ENCODE data around the gene CADM3. TPM values are rescaled to one million over a fixed set of nuclear protein-coding genes. Genes with fewer than 3 reads are reported as not detected.

Gene CADM3
- total and polyA plus RNA-seq, 4 donors: 46.4 to 263 (median 181) TPM

- Histone ChIP-seq H3K9me3 (ENCODE audit: control insufficient read depth, insufficient read depth, low read length) (no peaks in the 10 kb centered on the region), H3K4me1 (ENCODE audit: control insufficient read depth, insufficient read depth, low read length) (peaks cover 4% of the 10 kb centered on the region), H3K27me3 (ENCODE audit: control insufficient read depth, insufficient read depth, low read length) (no peaks in the 10 kb centered on the region), H3K27ac (ENCODE audit: low read depth, low read length) (no peak overlapping the region), H3K4me3 (ENCODE audit: low read depth, low read length) (no peak overlapping the region), H3K36me3 (ENCODE audit: control insufficient read depth, insufficient read depth, low read length) (no peaks in the 10 kb centered on the region)
- DNase-seq (ENCODE audit: low read depth in 4 of 6, low spot score in 6 of 6): no peak
- WGBS (ENCODE audit: insufficient coverage): no CpG with 5 or more reads among the region's 1 CpG
These were observed 58.5 kb downstream of the CADM3 start for GRCh38 chr1:159229896-159230295.

GRCh38 chr1:159239551-159240220 is 68.3 kb downstream of the CADM3 start:
- H3K4me1 ChIP-seq (ENCODE audit: control insufficient read depth, insufficient read depth, low read length): no peaks in the 10 kb centered on the region
- DNase-seq (ENCODE audit: low read depth in 4 of 6, low spot score in 6 of 6): no peak
- 71% methylated on average over 2 of the region's 4 CpGs for WGBS (ENCODE audit: insufficient coverage)

DNA sequence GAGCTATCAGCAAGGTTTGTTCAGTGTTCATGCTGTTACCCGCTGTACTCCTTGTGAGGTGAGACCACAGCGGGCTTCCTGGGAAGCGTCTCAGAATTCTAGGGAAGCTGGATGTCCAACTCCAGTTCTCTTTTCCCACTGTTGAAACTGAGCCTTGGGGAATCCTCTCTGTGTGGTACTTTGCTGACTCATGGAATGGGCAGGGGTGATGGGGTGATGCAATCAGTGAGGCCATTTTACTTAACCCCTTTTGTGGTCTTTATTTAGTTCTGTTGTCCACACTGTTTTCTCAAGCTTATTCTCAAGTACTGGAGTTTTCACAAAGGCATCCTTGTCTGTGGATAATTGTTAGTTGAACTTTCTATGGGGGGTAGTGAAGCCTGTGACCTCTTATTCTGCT is 75.9 kb downstream of the CADM3 start:
- Histone ChIP-seq H3K4me1 (ENCODE audit: control insufficient read depth, insufficient read depth, low read length) (no peaks in the 10 kb centered on the region), H3K27me3 (ENCODE audit: control insufficient read depth, insufficient read depth, low read length) (no peaks in the 10 kb centered on the region), H3K9me3 (ENCODE audit: control insufficient read depth, insufficient read depth, low read length) (no peaks in the 10 kb centered on the region), H3K27ac (ENCODE audit: low read depth, low read length) (no peak overlapping the region), H3K36me3 (ENCODE audit: control insufficient read depth, insufficient read depth, low read length) (no peaks in the 10 kb centered on the region), H3K4me3 (ENCODE audit: low read depth, low read length) (no peak overlapping the region)
- DNase-seq (ENCODE audit: low read depth in 4 of 6, low spot score in 6 of 6): no peak
- 100% methylated on average over 3 of the region's 3 CpGs for WGBS (ENCODE audit: insufficient coverage)

More at GRCh38 chr1:159239551-159240220, 68.3 kb downstream of the CADM3 start:
- no peaks in the 10 kb centered on the region for H3K36me3 ChIP-seq (ENCODE audit: control insufficient read depth, insufficient read depth, low read length)
- no peak overlapping the region for H3K27ac ChIP-seq (ENCODE audit: low read depth, low read length)
- no peaks in the 10 kb centered on the region for H3K27me3 ChIP-seq (ENCODE audit: control insufficient read depth, insufficient read depth, low read length)
- no peaks in the 10 kb centered on the region for H3K9me3 ChIP-seq (ENCODE audit: control insufficient read depth, insufficient read depth, low read length)
- H3K4me3 ChIP-seq (ENCODE audit: low read depth, low read length): no peak overlapping the region

- WGBS (ENCODE audit: insufficient coverage): no CpG with 5 or more reads among the region's 1 CpG
- H3K27ac ChIP-seq (ENCODE audit: low read depth, low read length): no peak overlapping the region
- H3K9me3 ChIP-seq (ENCODE audit: control insufficient read depth, insufficient read depth, low read length): no peaks in the 10 kb centered on the region
- no peak overlapping the region for H3K4me3 ChIP-seq (ENCODE audit: low read depth, low read length)
- no peak for DNase-seq (ENCODE audit: low read depth in 4 of 6, low spot score in 6 of 6)
- no peaks in the 10 kb centered on the region for H3K27me3 ChIP-seq (ENCODE audit: control insufficient read depth, insufficient read depth, low read length)
- no peaks in the 10 kb centered on the region for H3K4me1 ChIP-seq (ENCODE audit: control insufficient read depth, insufficient read depth, low read length)
- no peaks in the 10 kb centered on the region for H3K36me3 ChIP-seq (ENCODE audit: control insufficient read depth, insufficient read depth, low read length)
These were observed 76.9 kb downstream of the CADM3 start for GRCh38 chr1:159248311-159248710.

GRCh38 chr1:159250638-159251216 is 79.3 kb downstream of the CADM3 start:
- no peaks in the 10 kb centered on the region for H3K9me3 ChIP-seq (ENCODE audit: control insufficient read depth, insufficient read depth, low read length)
- 81% methylated on average over 6 of the region's 8 CpGs for WGBS (ENCODE audit: insufficient coverage)
- H3K27ac ChIP-seq (ENCODE audit: low read depth, low read length): no peak overlapping the region

More at GRCh38 chr1:159250638-159251216, 79.3 kb downstream of the CADM3 start:
- no peak for DNase-seq (ENCODE audit: low read depth in 4 of 6, low spot score in 6 of 6)
- H3K4me3 ChIP-seq (ENCODE audit: low read depth, low read length): no peak overlapping the region
- no peaks in the 10 kb centered on the region for H3K4me1 ChIP-seq (ENCODE audit: control insufficient read depth, insufficient read depth, low read length)
- H3K36me3 ChIP-seq (ENCODE audit: control insufficient read depth, insufficient read depth, low read length): no peaks in the 10 kb centered on the region
- H3K27me3 ChIP-seq (ENCODE audit: control insufficient read depth, insufficient read depth, low read length): no peaks in the 10 kb centered on the region

Small RNA genes lying within 50 kb of the gene (small RNA-seq; reads per million reads assigned to genes)
- not detected for gene RNA5SP60 (ENCODE audit: low replicate concordance)

Other genes with a start within 250 kb of the CADM3 start
- gene PYHIN1, start 240.1 kb upstream of the CADM3 start, total RNA-seq: under 1 TPM in 1 of 2 donors, not detected in 1; 0.30 TPM
- gene PYHIN1, start 240.1 kb upstream of the CADM3 start, polyA plus RNA-seq (ENCODE audit: insufficient read length in 2 of 2): not detected
- 10 to 100 TPM; 23.9 to 29.5 TPM for gene IFI16, start 161.7 kb upstream of the CADM3 start, total RNA-seq
- 10 to 100 TPM; 32.5 to 34.7 TPM for gene IFI16, start 161.7 kb upstream of the CADM3 start, polyA plus RNA-seq (ENCODE audit: insufficient read length in 2 of 2)
- gene AIM2, start 94.8 kb upstream of the CADM3 start, total RNA-seq: 1 to 10 TPM; 1.5 to 2.8 TPM
- 1 to 10 TPM; 3.4 to 4.3 TPM for gene AIM2, start 94.8 kb upstream of the CADM3 start, polyA plus RNA-seq (ENCODE audit: insufficient read length in 2 of 2)
- gene ACKR1, start 33.3 kb downstream of the CADM3 start, total RNA-seq: 1 to 10 TPM; 3.5 to 6.1 TPM
- gene ACKR1, start 33.3 kb downstream of the CADM3 start, polyA plus RNA-seq (ENCODE audit: insufficient read length in 2 of 2): 10 to 100 TPM; 21.6 to 26.8 TPM
- gene FCER1A, start 130.7 kb downstream of the CADM3 start, total RNA-seq: under 1 TPM; 0.28 to 0.59 TPM
- under 1 TPM in 1 of 2 donors, not detected in 1; 0.33 TPM for gene FCER1A, start 130.7 kb downstream of the CADM3 start, polyA plus RNA-seq (ENCODE audit: insufficient read length in 2 of 2)